Ishikawa (cell line): Measurements from ENCODE around the gene CYP24A1.

Experiments used
- CEBPB ChIP-seq: IDR thresholded peaks from 2 replicates; pipeline ENCODE4 v1.6.1; 2012
- MAX ChIP-seq: IDR thresholded peaks from 2 replicates; pipeline ENCODE4 v1.6.1; 2012
- TCF12 ChIP-seq: IDR thresholded peaks from 2 replicates; pipeline ENCODE4 v1.6.1; 2012; ENCODE audit warnings: low read depth

GRCh38 chr20:54221996-54222890 lies 48.5 kb upstream of the CYP24A1 start:
- TF ChIP-seq CEBPB (no peak), MAX (no peak), TCF12 (no peak)
